OCI-LY3 (cell line): ENCODE measurements around the gene RELT.

ENCODE experiments used
- CTCF ChIP-seq: fragments of 200-600, 300-600 bp; sonication (generic); IDR thresholded peaks from 2 replicates; pipeline ENCODE4 v1.5.1; 2014; ENCODE audit warnings: antibody characterized with exemption, low read length, low read depth
- EZH2phosphoT487 ChIP-seq: fragments of 200-600 bp; shearing (Covaris generic); IDR thresholded peaks from 2 replicates; pipeline ENCODE4 v1.6.1; 2018; ENCODE audit warnings: antibody characterized with exemption, mixed run types, low read depth

- no peak; the same call in 1 of the 2 replicates for TF ChIP-seq CTCF
- TF ChIP-seq EZH2phosphoT487, result no peak
Measured at GRCh38 chr11:73334384-73335203, 41.6 kb upstream of the RELT start.
